ENCODE results near the gene PRKAG2.

The PRKAG2 gene

DNA sequence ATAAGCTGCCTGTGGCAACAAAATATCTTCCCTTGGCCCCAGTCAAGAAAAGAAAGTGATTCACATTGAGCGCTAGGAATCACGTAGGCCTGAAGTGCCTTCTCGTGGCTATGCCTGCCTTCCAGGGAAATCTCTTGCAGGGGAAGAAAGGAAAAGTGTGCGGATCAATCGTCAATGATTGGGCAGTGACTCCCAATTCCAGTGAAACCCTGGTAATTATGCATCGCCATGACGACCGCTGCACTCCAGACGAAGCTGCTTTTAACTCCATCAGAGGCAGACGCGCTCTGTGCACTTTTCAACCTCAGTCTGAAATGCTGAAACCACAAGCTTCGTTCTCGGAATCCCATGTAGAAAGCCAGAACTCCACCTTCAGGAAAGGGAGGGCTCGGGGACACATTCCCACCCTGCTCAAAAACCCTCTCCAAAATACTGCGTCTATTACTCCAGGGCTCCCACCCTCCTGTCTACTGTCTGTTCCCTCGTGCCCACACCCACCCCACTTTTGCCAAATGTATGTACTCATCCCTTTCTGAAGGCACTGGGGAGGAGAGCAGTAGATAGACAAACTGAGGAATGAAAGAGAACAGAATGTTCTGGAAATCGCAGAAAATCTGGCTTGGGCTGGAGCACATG lies 24.2 kb upstream of the PRKAG2 start:
- no peak for DNase-seq (ENCODE audit: low read depth in 2 of 2)

DNA sequence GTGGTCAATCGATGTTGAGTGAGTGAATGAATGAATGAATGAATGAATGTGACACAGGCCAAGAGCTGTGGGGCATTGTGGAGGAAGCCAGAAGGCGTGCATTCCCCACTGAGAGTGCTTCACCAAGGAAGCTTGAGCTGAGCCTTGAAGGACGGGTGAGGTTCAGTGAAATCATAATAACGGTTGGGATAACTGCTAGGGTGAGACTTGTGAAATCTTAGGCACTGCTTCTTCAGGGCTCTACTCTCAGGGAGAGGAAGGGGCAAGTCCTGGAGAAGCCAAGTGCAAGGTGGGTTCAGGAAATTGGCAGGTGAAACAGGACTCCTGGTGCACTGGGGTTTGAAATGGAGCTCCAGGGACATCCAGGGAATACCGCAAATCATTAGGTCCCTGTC lies 23.7 kb upstream of the PRKAG2 start:
- no peak for DNase-seq (ENCODE audit: low read depth in 2 of 2)

DNA sequence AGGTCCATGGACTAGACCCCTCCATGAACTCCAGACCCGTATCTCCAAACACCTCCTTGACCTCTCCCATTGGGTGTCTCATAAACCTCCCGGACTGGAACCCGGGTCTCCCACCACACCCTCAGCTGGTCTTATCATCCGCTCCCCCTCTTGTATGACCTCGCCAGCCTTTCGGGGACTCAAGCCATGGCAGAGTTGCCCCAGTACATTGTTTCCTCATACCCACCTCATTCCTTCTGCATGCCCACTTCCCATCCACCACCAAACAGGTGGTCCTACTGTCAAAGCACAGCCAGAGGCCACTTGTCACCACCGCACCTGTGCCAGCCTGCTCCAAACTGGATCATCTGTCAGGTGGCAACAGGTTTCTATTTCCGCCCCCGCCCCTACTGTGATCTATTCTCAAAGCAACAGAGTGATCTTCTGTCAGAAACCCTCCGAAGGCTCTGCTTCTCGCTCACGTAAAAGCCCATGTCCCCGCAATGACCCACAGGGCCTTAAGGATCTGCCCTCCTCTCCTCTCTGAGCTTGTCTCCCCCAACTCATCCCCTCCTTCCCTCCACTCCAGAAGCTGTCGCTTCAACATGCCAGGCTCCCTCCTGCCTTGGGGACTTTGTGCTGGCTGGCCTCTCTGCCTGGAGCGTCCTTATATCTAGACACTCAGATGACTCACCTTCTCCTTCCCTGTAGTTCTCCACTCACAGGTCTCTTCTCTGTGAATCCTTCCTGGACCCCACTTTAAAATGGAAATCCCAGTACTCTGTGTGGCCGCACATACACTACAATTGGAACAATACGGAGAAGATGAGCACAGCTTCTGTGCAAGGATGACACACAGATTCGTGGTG lies 22.8 kb upstream of the PRKAG2 start:
- no peak for DNase-seq (ENCODE audit: low read depth in 2 of 2)

DNA sequence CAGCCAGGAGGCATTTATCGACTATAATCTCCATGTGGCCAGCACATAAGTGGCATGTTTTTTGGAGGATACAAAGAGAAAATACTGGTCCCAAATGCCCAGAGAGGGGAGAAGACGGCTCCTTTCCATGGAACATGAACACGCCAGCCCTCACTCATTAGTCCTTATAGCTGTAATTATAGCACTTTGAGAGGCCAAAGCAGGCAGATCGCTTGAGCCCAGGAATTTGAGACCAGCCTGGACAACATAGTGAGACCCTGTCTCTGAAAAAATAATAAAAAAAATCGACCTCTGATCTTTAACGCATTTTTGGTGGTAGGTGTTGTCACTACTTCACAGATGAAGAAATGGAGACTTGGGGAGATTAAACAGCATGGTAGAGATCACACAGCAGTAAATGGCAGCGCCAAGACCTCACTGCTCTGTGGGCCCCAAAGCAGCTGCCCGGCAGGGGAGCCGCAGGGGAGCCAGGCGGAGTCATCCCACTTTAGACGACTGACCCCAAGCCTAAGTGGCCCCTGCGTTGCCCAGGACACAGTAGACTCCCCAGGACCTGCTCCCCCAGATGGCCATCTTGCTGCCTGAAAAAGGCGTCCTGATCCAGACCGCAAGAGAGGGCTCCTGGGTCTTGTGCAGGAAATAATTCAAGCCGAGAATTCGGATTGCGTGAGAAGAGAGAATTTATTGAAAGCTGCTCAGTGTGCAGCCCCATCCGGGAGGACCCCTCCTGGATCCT lies 21.2 kb upstream of the PRKAG2 start:
- no peak for DNase-seq (ENCODE audit: low read depth in 2 of 2)

DNA sequence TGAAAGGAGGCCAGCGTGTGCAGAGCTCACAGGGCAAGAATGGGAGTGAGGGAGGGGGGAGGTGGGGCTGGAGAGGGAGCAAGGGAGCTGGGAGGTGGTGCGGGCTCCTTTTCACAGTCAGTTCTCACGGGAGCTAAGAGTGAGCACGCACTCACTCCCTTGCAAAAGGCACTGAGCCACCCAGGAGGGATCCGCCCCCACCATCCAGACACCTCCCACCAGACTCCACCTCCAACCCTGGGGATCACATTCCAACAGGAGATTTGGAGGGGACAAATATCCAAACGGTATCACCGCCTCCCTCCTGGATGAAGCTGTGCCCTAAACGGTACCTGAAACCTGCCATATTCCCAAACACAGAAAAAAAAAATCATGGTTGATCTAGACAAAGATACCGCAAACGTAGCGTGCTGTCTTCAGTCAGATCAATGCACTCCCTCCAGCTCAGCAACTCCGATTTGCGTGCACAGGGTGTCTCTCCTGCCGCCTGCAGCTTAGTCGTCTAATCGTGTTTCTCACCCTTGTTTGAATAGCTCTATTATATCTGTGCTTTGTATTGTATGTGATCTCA lies 20.3 kb upstream of the PRKAG2 start:
- DNase-seq (ENCODE audit: low read depth in 2 of 2): no peak

DNA sequence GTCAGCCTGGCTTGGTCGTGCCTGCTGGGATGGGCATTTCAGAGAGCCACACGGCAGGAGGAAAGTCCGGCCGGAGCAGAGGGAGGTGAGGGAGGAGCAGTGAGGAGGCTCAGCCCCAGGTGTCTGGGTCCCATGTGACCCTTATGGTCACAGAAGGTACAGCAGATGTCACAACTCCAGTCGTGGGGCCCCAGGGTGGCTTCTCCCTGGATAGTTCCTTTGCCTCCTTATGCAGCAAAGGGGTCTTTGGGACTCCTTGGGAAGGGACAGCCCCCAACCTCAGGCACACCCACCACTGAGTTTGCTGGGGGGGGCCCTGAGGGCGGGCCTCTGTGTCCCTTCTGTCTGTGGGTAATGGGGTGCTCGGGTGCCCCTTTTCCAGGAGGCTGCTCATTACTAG lies 19.6 kb upstream of the PRKAG2 start:
- no peak for DNase-seq (ENCODE audit: low read depth in 2 of 2)

DNA sequence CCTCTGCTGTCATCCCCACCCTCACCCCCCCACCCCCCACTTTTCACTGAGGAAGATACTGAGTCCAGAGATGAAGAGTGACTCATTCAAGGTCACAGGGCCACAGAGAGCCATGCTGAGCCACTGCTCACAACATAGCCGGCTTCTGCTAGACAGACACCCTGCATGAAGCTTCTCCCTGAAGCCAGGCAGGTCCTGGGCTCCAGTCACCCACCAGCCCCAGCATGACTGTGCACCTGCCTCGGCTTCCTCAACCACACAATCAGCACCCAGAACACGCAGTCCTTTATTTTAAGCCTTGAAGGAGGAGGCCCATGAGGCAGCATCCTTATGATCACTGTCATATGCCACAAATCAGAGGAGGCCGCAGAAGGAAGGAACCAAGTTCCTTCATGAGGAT lies 19.2 kb upstream of the PRKAG2 start:
- DNase-seq (ENCODE audit: low read depth in 2 of 2): no peak

DNA sequence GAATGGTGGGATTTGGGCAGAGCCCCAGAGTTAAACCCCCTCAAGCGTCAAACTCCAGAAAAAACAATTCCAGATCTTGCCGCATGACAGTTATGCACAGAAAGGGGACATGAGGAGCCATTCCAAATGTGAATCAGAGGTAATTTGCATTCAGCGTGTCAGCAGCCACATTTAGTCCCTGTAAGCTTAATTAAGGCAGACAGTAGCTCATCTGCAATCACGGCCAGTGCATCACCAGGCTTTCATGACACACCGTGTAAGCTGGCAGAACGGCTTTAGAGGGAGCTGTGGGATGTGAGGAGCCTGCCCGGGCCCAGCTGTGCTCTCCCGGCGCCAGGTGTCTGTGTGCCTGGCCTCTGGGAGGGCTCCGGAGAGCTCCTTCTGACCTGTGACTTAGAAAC lies 18.7 kb upstream of the PRKAG2 start:
- DNase-seq (ENCODE audit: low read depth in 2 of 2): no peak

DNA sequence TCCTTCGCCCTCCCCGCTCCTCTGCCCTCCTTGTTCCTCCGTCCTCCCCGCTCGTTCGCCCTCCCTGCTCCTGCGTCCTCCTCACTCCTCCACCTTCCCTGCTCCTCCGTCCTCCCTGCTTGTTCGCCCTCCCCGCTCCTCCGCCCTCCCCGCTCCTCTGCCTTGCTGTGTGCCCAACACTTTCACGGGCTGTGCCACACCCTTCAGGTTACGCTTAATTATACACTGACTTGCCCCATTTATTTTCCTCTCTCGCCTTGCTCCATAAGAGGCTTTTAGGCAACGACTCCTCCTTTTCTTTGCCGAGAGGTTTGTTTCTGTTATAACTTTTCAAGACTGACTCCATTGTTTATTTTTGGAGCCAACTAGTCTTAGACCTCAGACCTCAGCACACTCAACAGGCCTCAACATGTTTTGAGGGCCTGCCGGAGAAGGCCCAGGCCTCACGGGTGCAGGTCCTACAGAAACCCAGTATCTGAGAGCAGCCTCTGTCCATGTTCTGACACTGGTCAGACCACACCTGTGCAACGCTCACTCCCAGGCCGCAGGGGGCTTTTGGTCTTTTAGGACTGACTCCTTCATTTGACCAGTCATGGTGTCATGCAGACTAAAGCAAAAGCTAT lies 18.2 kb upstream of the PRKAG2 start:
- DNase-seq (ENCODE audit: low read depth in 2 of 2): no peak

DNA sequence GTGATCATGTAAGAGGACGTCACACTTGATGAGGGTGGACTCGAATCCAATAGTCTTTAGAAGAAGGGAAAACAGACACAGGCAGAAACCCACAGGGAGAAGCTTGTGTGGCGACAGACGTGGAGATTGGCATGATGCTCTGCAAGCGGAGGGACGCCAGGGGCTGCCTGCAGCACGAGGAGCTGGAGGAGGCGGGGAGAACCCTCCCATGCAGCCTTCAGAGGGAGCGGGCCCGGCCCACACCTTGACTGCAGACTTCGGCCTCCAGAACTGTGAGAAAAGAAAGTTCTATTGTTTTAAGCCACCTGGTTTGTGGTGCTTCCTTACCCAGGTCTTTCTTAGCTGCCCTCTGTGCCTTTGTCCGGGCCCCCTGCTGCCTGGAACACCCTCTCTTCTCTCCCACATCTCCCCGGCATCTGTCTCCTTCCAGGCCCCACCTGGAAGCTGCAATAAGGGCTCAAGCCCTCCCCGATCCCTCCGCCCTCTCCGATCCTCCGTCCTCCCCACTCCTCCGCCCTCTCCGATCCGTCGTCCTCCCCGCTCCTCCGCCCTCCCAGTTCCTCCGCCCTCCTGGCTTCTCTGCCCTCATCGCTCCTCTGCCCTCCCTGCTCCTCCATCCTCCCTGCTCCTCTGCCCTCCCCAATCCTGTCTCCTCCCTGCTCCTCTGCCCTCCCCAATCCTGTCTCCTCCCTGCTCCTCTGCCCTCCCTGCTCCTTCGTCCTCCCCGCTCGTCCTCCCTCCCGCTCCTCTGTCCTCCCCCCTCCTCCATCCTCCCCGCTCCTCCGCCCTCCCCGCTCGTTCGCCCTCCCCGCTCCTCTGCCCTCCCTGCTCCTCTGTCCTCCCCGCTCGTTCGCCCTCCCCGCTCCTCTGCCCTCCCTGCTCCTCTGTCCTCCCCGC lies 17.4 kb upstream of the PRKAG2 start:
- DNase-seq (ENCODE audit: low read depth in 2 of 2): no peak

DNA sequence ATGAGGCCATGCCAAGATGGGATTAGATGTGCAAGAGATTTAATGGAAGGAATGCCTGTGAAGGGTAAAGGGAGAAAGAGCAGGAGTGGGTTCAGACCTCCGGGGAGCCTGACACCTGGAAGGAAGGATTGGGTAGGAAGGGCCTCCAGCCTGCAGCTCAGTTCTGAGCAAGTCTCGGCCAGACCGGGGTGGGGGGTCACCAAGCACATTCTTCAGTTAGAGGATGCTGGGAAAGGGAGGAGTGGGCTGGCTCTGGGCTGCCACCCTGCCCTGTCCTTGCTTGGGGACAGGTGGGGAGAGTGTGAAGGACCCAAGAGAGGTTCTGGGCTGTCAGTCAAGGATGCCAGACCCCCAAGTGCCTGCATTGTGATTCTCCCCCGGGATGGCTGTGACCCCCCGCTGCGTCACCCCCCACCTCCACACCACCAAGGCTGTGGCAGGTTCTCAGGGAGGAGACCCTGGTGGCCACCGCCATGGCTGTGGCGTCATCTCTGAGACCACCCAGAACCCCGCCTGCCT lies 16.5 kb upstream of the PRKAG2 start:
- DNase-seq (ENCODE audit: low read depth in 2 of 2): no peak

DNA sequence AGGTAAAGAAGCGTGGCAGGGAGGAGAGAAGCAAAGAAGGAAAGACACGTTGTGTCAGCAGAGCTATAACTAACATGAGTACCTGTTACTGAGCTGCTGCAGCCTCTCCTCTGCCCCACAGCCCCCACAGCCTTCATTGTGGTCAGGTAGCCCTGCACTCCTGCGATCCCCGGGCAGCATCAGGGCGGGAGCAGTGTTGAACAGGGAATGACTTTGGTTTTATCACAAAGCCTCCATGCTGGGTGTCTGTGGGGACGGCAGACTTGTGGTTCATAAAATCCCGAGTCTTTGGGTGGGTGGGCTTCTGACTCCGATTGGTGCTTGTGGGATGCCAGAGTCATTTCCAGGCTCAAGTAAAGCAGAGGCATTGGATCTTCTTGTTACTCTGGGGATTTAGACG lies 14.8 kb upstream of the PRKAG2 start:
- no peak for DNase-seq (ENCODE audit: low read depth in 2 of 2)

DNA sequence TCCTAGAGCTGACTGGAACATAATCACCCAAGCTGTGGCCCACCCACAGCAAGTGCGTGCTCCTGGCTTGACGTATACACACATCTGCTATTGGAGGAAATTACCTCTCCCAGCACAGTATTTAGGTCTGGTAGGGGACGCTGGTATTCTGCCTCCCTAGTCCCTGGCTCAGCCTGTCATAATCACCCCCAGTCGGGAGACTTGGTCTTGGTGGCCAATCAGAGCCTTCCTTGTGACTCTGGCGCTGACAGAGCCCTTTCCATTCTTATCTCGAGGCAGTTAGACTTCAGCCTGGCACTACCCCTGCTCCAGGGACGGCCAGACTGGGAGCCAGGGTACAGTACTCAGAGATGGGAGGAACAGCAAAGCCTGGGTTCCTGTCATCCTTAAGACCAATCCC lies 14.3 kb upstream of the PRKAG2 start:
- no peak for DNase-seq (ENCODE audit: low read depth in 2 of 2)

DNA sequence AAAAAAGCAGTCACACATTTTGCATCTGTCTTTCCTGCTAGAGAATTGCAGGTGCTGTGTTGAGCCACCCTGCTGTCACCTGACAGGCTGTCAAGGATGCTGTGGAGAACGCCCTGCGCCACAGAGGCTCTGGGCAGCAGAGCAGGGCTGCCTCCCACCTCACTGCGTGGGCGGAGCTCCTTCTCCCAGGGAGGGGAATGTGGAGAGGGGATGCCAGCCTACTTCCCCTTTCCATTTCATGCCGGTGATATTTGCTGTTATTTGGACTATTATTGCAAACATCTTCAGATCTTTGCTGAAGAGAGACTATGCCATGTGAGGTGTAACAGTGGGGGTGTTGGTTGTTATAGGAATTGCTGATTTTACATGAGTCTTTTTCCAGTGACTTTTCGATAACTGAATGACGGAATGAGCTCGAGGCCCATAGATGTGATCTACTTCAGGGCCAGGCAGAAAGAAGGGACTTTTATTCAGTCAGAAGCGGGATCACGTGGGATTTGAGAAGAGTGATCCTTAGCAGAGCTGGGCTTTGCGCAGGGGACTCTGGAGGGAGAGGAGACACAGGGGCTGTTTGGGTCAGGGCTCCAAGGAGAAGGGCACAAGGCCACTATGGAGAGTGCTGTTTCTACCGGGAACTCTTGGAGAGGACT lies 13.6 kb upstream of the PRKAG2 start:
- DNase-seq (ENCODE audit: low read depth in 2 of 2): no peak

DNA sequence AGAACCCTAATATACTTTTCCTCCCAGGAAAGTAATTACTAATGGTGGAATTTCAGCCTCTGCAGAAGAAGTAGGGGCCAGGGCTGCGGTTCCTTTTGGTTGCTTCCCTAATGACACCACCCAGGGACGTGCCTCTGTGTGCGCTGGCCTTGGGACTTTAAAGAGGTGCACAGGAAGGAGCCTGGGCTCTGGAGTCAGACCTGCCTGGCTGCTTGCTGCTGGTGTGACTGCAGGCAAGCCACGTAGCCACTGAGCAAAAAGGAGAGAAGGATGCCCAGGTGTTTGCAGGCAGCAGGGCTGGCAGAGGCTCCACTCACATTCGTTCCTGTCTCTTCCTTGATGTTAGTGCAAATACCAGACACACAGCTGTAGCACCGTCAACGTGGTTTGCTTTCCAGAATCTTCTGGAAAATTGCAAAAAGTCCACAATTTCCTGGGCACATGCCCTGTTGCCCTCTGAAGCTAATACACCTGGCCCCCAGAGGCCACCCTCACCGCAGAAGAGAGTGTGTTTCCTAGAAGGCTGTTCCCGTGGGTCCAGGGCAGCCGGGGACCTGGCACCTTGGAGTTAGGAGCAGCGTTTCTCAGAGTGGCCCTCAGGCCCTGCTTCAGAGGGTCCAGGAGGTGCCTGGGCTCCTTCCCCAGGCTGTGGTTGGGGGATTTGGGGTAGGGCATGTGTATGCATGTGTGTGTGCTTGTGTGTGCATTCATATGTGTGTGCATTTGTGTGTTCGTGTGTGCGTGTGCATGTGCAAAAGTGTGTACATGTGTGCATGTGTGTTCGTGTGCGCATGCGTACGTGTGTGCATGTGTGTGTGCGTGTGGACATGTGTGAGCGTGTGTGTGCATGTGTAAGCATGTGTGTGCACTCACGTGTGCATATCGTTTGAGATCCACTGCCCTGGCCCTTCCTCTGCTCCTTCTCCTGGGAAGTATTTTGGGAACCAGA lies 12.8 kb upstream of the PRKAG2 start:
- DNase-seq (ENCODE audit: low read depth in 2 of 2): no peak

DNA sequence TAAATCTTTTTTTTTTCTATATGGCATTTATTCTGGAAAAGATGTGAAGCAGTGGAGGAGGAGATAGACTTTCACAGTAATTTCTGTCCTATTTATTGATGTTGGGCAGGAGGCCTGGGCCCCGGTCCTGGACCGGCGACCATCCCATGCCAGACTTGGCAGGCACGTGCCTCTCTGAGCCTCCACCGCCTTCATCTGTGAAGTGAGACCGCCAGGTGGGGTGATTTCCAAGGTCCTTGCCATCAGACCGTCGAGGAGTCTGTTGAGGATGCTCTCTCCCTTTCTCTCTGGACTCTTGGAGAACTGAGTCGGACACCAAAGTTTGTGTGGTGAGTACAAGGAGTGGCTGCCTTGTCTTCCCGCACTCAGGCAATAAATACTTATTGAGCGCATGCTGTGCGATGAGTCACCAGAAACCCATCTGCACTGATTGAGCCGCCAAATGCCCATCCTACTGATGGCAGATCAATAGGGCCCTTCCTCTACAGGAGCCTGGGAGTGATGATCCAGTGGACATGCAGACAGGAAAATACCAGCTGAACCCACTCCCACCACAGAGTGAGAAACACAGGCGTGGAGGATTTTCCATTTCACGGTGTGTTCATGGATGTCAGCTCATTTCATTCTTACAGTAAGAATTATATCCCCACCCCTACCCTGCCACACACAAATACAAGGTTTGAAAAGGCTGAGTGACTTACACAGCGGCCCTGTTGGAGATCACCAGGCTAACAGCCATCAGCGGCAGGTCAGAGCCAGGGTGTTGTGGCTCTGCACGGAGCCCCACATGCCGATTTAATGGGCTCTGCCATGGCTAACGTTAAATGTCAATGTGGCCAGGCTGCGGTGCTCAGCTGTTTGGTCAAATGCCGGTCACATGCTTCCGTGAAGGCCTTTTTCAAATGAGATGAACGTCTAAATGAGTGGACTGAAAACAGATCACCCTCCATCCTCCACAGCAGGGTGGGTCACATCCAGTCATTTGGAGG lies 11.5 kb upstream of the PRKAG2 start:
- no peak for DNase-seq (ENCODE audit: low read depth in 2 of 2)

DNA sequence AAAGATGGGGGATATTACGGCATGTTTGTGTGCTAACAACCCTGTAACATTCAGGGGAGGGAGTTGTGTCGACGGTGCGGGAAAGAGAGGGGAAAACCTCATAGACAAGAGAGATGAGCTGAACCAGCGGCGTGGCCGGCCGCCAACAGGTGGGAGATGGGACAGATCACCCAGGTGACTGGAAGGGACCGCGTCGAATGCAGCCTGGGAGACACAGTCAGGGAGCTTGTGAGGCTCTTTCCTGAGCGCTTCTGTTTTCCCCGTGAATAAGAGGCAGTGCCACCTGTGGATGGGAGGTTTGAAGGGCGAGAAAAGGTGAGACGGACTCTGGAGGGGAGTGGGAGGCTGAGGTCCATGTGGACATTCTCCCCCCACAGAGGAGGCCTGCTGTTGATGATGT lies 9.9 kb upstream of the PRKAG2 start:
- DNase-seq (ENCODE audit: low read depth in 2 of 2): no peak

DNA sequence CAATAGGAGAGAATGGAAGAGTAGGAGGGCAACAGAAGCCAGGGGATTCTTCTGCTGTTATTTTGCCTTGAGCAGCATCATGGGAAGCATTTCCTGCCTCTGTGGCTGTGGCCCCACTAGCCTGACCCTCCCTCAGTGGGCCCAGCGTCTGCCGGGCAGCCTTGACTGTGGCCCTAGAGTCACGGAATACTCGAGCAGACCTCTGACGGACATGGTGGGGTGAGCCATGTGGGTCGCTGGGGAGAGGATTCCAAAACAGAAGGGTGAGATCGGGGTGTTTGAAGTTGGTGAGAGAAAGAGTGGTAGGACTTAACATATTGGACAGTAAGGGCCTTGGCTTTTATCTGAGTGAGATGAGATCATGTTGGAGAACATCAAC lies 8.3 kb upstream of the PRKAG2 start:
- DNase-seq (ENCODE audit: low read depth in 2 of 2): no peak

Measured in fibroblast of skin of left quadriceps (primary cell).